H1 (cell line): Measurements from ENCODE around the gene SPRR3. TPM values are rescaled to one million over a fixed set of nuclear protein-coding genes. Genes with fewer than 3 reads are reported as not detected.

Experiments
- CTCF ChIA-PET: fragments of 300-600 bp; sonication (Branson Sonifier 250); formaldehyde crosslinking; loops from one replicate; lab custom pipeline; 2021; ENCODE audit not compliant: partially characterized antibody; lab: Charles Lee
- POLR2A ChIA-PET: fragments of 300-600 bp; sonication (Branson Sonifier 250); formaldehyde crosslinking; loops from one replicate; lab custom pipeline; 2021; ENCODE audit warnings: inconsistent platforms; ENCODE audit not compliant: partially characterized antibody; lab: Charles Lee
- DNase-seq, 2 experiments: peaks; one replicate each; pipeline versions ENCODE4 v3.0.0 to v3.0.0-alpha.2; 2010 to 2022; ENCODE audit warnings: low spot score in 2 of 2, low read depth in 1 of 2, mixed read lengths in 1 of 2
- FAIRE-seq: peaks from 2 replicates; lab custom pipeline; 2011; peaks lifted over from hg19 to GRCh38; lab: Jason Lieb, UNC
- H2AFZ ChIP-seq: 2 replicates; pipeline ENCODE4 v1.8.1; 2012; ENCODE audit warnings: low read length, inconsistent platforms
- H2AK5ac ChIP-seq: 2 replicates; pipeline ENCODE4 v1.6.1; 2013; ENCODE audit warnings: low read depth, low read length
- H2BK120ac ChIP-seq: replicated peaks from 2 replicates; pipeline ENCODE3; 2013; ENCODE audit warnings: low read depth, low read length, inconsistent platforms
- H2BK12ac ChIP-seq: 2 replicates; pipeline ENCODE4 v1.6.1; 2013; ENCODE audit warnings: low read depth, low read length
- H2BK15ac ChIP-seq: 2 replicates; pipeline ENCODE4 v1.6.1; 2013; ENCODE audit warnings: low read length
- H2BK20ac ChIP-seq: 2 replicates; pipeline ENCODE4 v1.6.1; 2013; ENCODE audit warnings: low read length
- H2BK5ac ChIP-seq: 2 replicates; pipeline ENCODE4 v1.6.1; 2013; ENCODE audit warnings: low read depth, low read length
- H3K14ac ChIP-seq: 2 replicates; pipeline ENCODE4 v1.6.1; 2013; ENCODE audit warnings: inconsistent platforms; ENCODE audit not compliant: insufficient read length
- H3K18ac ChIP-seq: 2 replicates; pipeline ENCODE4 v1.6.1; 2013; ENCODE audit warnings: low read length; ENCODE audit errors: extremely low read depth
- H3K23ac ChIP-seq: 2 replicates; pipeline ENCODE4 v1.6.1; 2013; ENCODE audit warnings: inconsistent platforms; ENCODE audit not compliant: insufficient read length
- H3K23me2 ChIP-seq: 2 replicates; pipeline ENCODE4 v1.6.1; 2013; ENCODE audit warnings: low read depth, low read length
- H3K27ac ChIP-seq: 2 replicates; pipeline ENCODE4 v1.6.1; 2011; ENCODE audit warnings: low read depth, low read length, inconsistent platforms
- H3K27me3 ChIP-seq, 4 experiments: replicated peaks in 1 of 4; 1 replicate in 1 of 4; 2 replicates in 3 of 4; pipeline versions ENCODE4 v1.6.1 to v1.8.1; 2011 to 2013; ENCODE audit warnings: low read length in 3 of 4, mild to moderate bottlenecking in 3 of 4, inconsistent platforms in 2 of 4, mixed read lengths in 2 of 4, moderate library complexity in 1 of 4; ENCODE audit not compliant: control insufficient read depth in 3 of 4, insufficient read depth in 3 of 4; ENCODE audit errors: extremely low read depth in 1 of 4
- H3K36me3 ChIP-seq, 4 experiments: 2 replicates each; pipeline versions ENCODE4 v1.6.1 to v1.8.1; 2011 to 2013; ENCODE audit warnings: mild to moderate bottlenecking in 4 of 4, low read length in 3 of 4, moderate library complexity in 2 of 4, control low read depth in 1 of 4, inconsistent platforms in 1 of 4; ENCODE audit not compliant: insufficient read depth in 4 of 4, control insufficient read depth in 2 of 4
- H3K4ac ChIP-seq: replicated peaks from 2 replicates; pipeline ENCODE3; 2013; ENCODE audit warnings: low read length, low read depth, mixed read lengths, inconsistent platforms; ENCODE audit not compliant: insufficient read length
- H3K4me1 ChIP-seq, 4 experiments: replicated peaks in 1 of 4; 1 replicate in 1 of 4; 2 replicates in 3 of 4; pipeline versions ENCODE4 v1.6.1 to v1.8.1; 2011 to 2013; ENCODE audit warnings: low read length in 3 of 4, inconsistent platforms in 2 of 4, mixed read lengths in 1 of 4; ENCODE audit not compliant: insufficient read depth in 4 of 4, control insufficient read depth in 3 of 4
- H3K4me2 ChIP-seq, 2 experiments: 2 replicates each; pipeline versions ENCODE4 v1.6.1 to v1.8.1; 2011 to 2013; ENCODE audit warnings: low read depth in 2 of 2, low read length in 2 of 2, control low read depth in 1 of 2, inconsistent platforms in 1 of 2, mild to moderate bottlenecking in 1 of 2; ENCODE audit not compliant: insufficient read depth in 1 of 2
- H3K4me3 ChIP-seq, 4 experiments: fragments of 200-600, 300-600 bp in 1 of 4; sonication (generic), shearing (Covaris generic), sonication (Bioruptor Twin) in 1 of 4; 2 replicates each; pipeline versions ENCODE4 v1.5.1 to v1.8.1; 2011 to 2016; ENCODE audit warnings: low read length in 4 of 4, low read depth in 3 of 4, control low read depth in 2 of 4, inconsistent platforms in 2 of 4, mild to moderate bottlenecking in 2 of 4, mixed read lengths in 1 of 4, moderate library complexity in 1 of 4; ENCODE audit not compliant: insufficient read depth in 2 of 4; ENCODE audit errors: extremely low read depth in 1 of 4
- H3K56ac ChIP-seq: replicated peaks from 2 replicates; pipeline ENCODE3; 2013; ENCODE audit warnings: low read depth, mild to moderate bottlenecking, mixed read lengths, low read length, inconsistent platforms; ENCODE audit not compliant: insufficient read length
- H3K79me1 ChIP-seq: 2 replicates; pipeline ENCODE4 v1.6.1; 2013; ENCODE audit warnings: low read depth, low read length, control low read depth
- H3K79me2 ChIP-seq, 2 experiments: 2 replicates each; pipeline versions ENCODE4 v1.6.1 to v1.8.1; 2012 to 2013; ENCODE audit warnings: low read length in 2 of 2, mild to moderate bottlenecking in 2 of 2, inconsistent platforms in 1 of 2; ENCODE audit not compliant: insufficient read depth in 2 of 2, control insufficient read depth in 1 of 2
- H3K9ac ChIP-seq, 4 experiments: replicated peaks in 1 of 4; 1 replicate in 1 of 4; 2 replicates in 3 of 4; pipeline versions ENCODE4 v1.6.1 to v1.8.1; 2011 to 2013; ENCODE audit warnings: low read depth in 3 of 4, low read length in 3 of 4, control low read depth in 2 of 4, mild to moderate bottlenecking in 2 of 4, moderate library complexity in 2 of 4, inconsistent platforms in 1 of 4; ENCODE audit errors: extremely low read depth in 1 of 4
- H3K9me3 ChIP-seq, 2 experiments: 2 replicates each; pipeline versions ENCODE4 v1.6.1 to v1.8.1; 2012 to 2013; ENCODE audit warnings: mild to moderate bottlenecking in 2 of 2, moderate library complexity in 2 of 2, control low read depth in 1 of 2, inconsistent platforms in 1 of 2, low read depth in 1 of 2, low read length in 1 of 2, mixed read lengths in 1 of 2; ENCODE audit not compliant: insufficient read depth in 2 of 2
- H4K20me1 ChIP-seq, 2 experiments: replicated peaks in 1 of 2; 2 replicates each; pipeline versions ENCODE3 to v1.8.1; 2011 to 2013; ENCODE audit warnings: inconsistent platforms in 2 of 2, low read length in 2 of 2, mild to moderate bottlenecking in 1 of 2; ENCODE audit not compliant: insufficient read depth in 2 of 2, control insufficient read depth in 1 of 2
- H4K5ac ChIP-seq: 2 replicates; pipeline ENCODE4 v1.6.1; 2013; ENCODE audit warnings: low read length, low read depth, mixed read lengths, inconsistent platforms; ENCODE audit not compliant: insufficient read length
- H4K8ac ChIP-seq: 2 replicates; pipeline ENCODE4 v1.8.0; 2013; ENCODE audit warnings: mild to moderate bottlenecking, moderate library complexity, low read length, inconsistent platforms; ENCODE audit not compliant: insufficient read depth; ENCODE audit errors: extremely low read depth
- H4K91ac ChIP-seq: replicated peaks from 2 replicates; pipeline ENCODE3; 2013; ENCODE audit warnings: low read length, mixed read lengths, inconsistent platforms; ENCODE audit not compliant: insufficient read length
- ASH2L ChIP-seq: fragments of 200-600, 300-600 bp; sonication (generic); IDR thresholded peaks from one replicate; pipeline ENCODE4 v1.7.1; 2017; ENCODE audit warnings: low read length
- CTCF ChIP-seq, 3 experiments: IDR thresholded peaks; 1 replicate in 2 of 3; 2 replicates in 1 of 3; pipeline versions ENCODE4 v1.5.1 to v1.6.1; 2011; ENCODE audit warnings: low read length in 3 of 3, mild to moderate bottlenecking in 3 of 3, inconsistent platforms in 2 of 3, low read depth in 1 of 3, moderate library complexity in 1 of 3; ENCODE audit not compliant: insufficient read depth in 1 of 3; ENCODE audit errors: control extremely low read depth in 1 of 3
- GTF2F1 ChIP-seq: IDR thresholded peaks from 2 replicates; pipeline ENCODE4 v1.6.1; 2012; ENCODE audit warnings: low read depth, low read length, improper control_type of control experiment, borderline replicate concordance
- JUN ChIP-seq: IDR thresholded peaks from 2 replicates; pipeline ENCODE4 v1.6.1; 2011; ENCODE audit warnings: low read depth, mild to moderate bottlenecking, improper control_type of control experiment, low read length
- KDM4A ChIP-seq: IDR thresholded peaks from one replicate; pipeline ENCODE4 v1.7.1; 2012; ENCODE audit warnings: low read depth, mild to moderate bottlenecking, moderate library complexity, low read length, inconsistent platforms; ENCODE audit not compliant: severe bottlenecking
- SAP30 ChIP-seq: fragments of 300-600 bp; sonication (generic); IDR thresholded peaks from 2 replicates; pipeline ENCODE4 v1.7.1; 2012; ENCODE audit warnings: low read length, moderate library complexity, mild to moderate bottlenecking, inconsistent platforms; ENCODE audit not compliant: insufficient read depth, insufficient replicate concordance
- SIRT6 ChIP-seq: IDR thresholded peaks from one replicate; pipeline ENCODE4 v1.7.1; 2012; ENCODE audit warnings: low read length, inconsistent platforms
- SUZ12 ChIP-seq: fragments of 200-600 bp; sonication (generic); IDR thresholded peaks from 2 replicates; pipeline ENCODE4 v1.6.1; 2012; ENCODE audit warnings: mild to moderate bottlenecking, inconsistent platforms, low read length, moderate library complexity, mixed read lengths
- TAF7 ChIP-seq: optimal IDR thresholded peaks from 2 replicates; pipeline ENCODE3; 2011; ENCODE audit warnings: low read depth, mild to moderate bottlenecking, inconsistent platforms, low read length, moderate library complexity, borderline replicate concordance
- WGBS, 2 experiments: shearing (Covaris generic) in 1 of 2; methylation state at CpG; one replicate each; pipeline versions ENCODE4 v1.1.6 to v1.1.7; 2013 to 2015; ENCODE audit warnings: low lambda C conversion rate in 2 of 2, mixed read lengths in 2 of 2, inconsistent platforms in 1 of 2, low coverage in 1 of 2, missing lambda C conversion rate in 1 of 2; ENCODE audit not compliant: insufficient replicate concordance in 2 of 2, insufficient coverage in 1 of 2, insufficient read length in 1 of 2; ENCODE audit errors: extremely low coverage in 1 of 2, missing lambda C conversion rate in 1 of 2; 5-methylcytosine and 5-hydroxymethylcytosine counted together
- long read RNA-seq, 2 experiments: library from RNA in 1 of 2; library from capped mRNA in 1 of 2; stranded (forward); transcript quantifications; one replicate each; pipeline ENCODE4 v2.0.0, GENCODE V29; 2021; ENCODE audit warnings: inconsistent platforms in 1 of 2
- polyA minus RNA-seq, 3 experiments: library from RNA; depleted of rRNA, polyadenylated mRNA; stranded (reverse); fragments of >200 nt; gene quantifications; 1 replicate in 2 of 3; 2 replicates in 1 of 3; pipeline ENCODE4 v1.2.3, GENCODE V29; 2011
- polyA plus RNA-seq, 7 experiments: library from polyadenylated mRNA; depleted of rRNA in 3 of 7; stranded (reverse) in 5 of 7; unstranded in 2 of 7; fragments of >200 nt in 5 of 7; fragments of 200-250 nt in 2 of 7; gene quantifications; 1 replicate in 5 of 7; 2 replicates in 1 of 7; 4 replicates in 1 of 7; pipeline versions ENCODE4 v1.2.1 to v1.2.3, GENCODE V29; 2011 to 2013; ENCODE audit warnings: missing spikeins in 2 of 7, mixed read lengths in 2 of 7
- total RNA-seq: library from RNA; stranded (reverse); fragmentation: NEBNext Ultra II Directional; extraction: Animal tissue kit (Norgen Biotek cat#: 25700); gene quantifications from 2 replicates; pipeline ENCODE4 v1.2.1, GENCODE V29; 2021

SPRR3 gene, protein sequence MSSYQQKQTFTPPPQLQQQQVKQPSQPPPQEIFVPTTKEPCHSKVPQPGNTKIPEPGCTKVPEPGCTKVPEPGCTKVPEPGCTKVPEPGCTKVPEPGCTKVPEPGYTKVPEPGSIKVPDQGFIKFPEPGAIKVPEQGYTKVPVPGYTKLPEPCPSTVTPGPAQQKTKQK
- not detected in 2 replicates for total RNA-seq
- not detected in 2 replicates for polyA plus RNA-seq (2011; rRNA removed)
- polyA plus RNA-seq (2011; cell fraction: cytosol; rRNA removed), result not detected
- polyA plus RNA-seq (2011; cell fraction: nucleus; rRNA removed), result not detected
- polyA plus RNA-seq (2012, experiment 1 of 2), result not detected in 4 replicates
- polyA plus RNA-seq (2012, experiment 2 of 2), result not detected
- not detected for polyA plus RNA-seq (2013, experiment 1 of 2)
- 0.06 TPM for polyA plus RNA-seq (2013, experiment 2 of 2)
- not detected in 2 replicates for polyA minus RNA-seq (2011; rRNA and poly(A)+ RNA removed)
- not detected for polyA minus RNA-seq (2011; cell fraction: cytosol; rRNA and poly(A)+ RNA removed)
- polyA minus RNA-seq (2011; cell fraction: nucleus; rRNA and poly(A)+ RNA removed), result not detected
- long read RNA-seq, experiment 1, result 0 reads
- long read RNA-seq, experiment 2, result 0 reads

DNA sequence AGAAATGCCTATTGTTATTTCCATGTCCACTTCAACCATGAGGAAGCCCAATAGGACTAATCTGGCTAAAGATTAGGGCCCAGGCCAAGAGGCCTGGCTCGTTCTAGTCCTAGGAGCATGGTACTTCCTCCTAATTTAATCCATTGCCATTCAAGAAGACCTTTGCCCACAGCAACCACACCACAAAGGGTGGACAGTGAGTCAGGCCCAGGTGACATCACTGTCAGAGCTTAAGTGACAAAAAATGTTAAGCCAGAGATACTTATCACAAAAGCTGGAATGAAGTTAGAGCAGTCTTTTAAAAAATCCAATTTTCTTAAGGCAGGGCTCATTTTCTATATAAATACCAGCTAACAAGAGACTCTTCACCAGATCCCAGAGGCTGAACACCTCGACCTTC is at the start of gene SPRR3:
SPRR3 (plus strand) TSS at position 368 of the 400 bp plus-strand sequence. CDS start 1,272 bp downstream, outside the sequence.
- H2AK5ac ChIP-seq, result no peak within 1 kb of the TSS
- H2BK5ac ChIP-seq, result no peak within 1 kb of the TSS
- no peak within 1 kb of the TSS for H2BK15ac ChIP-seq
- H3K4ac ChIP-seq, result no peak within 1 kb of the TSS
- ChIA-PET CTCF (interaction anchor here (1.2 to 2.7 kb wide), 3 partner anchors 10 to 191 kb away, joined by 3 to 7 read pairs (median 3); no protein-coding TSS in a partner anchor), POLR2A (no interaction called here)
- H3K9me3 ChIP-seq, result no peaks in the 10 kb centered on the region
- H3K56ac ChIP-seq, result no peak within 1 kb of the TSS
- no peak for TF ChIP-seq JUN
- no peak for TF ChIP-seq SAP30
- TF ChIP-seq ASH2L, result no peak
- TF ChIP-seq SIRT6, result no peak
- no peak for TF ChIP-seq KDM4A
- no peak for TF ChIP-seq GTF2F1
- TF ChIP-seq CTCF (IDR thresholded peaks at IDR 0.05; ENCODE audit: control extremely low read depth in 1 of 3, insufficient read depth in 1 of 3, low read depth in 1 of 3, low read length in 3 of 3), result no peak
- TF ChIP-seq TAF7, result no peak
- no peak for TF ChIP-seq SUZ12
- H3K27me3 ChIP-seq, result no peaks in the 10 kb centered on the region
- H2BK20ac ChIP-seq, result no peak within 1 kb of the TSS
- no peak within 1 kb of the TSS for H3K18ac ChIP-seq
- peaks cover 0 to 4% (median 2%) of the 10 kb centered on the region in 4 experiments; a peak in 1 of 7 replicates for H3K4me1 ChIP-seq
- no peak within 1 kb of the TSS for H2BK120ac ChIP-seq
- DNase-seq (no peak), FAIRE-seq (no peak)
- H3K14ac ChIP-seq, result no peak within 1 kb of the TSS
- H4K8ac ChIP-seq, result no peak within 1 kb of the TSS
- no peak within 1 kb of the TSS for H3K23ac ChIP-seq
- H4K91ac ChIP-seq, result no peak within 1 kb of the TSS
- no peak within 1 kb of the TSS for H3K9ac ChIP-seq
- no peaks in the 10 kb centered on the region for H4K20me1 ChIP-seq
- H3K27ac ChIP-seq, result no peak within 1 kb of the TSS
- 85% methylated on average over 2 of the region's 2 CpGs; no CpG with 5 or more reads in 1 of the 2 experiments for WGBS, 2 experiments
- H3K79me2 ChIP-seq, result no peaks in the 10 kb centered on the region
- no peak within 1 kb of the TSS for H3K4me2 ChIP-seq
- H3K36me3 ChIP-seq, result no peaks in the 10 kb centered on the region
- H3K4me3 ChIP-seq, result no peak within 1 kb of the TSS
- no peaks in the 10 kb centered on the region; the same call in 1 of the 2 replicates for H3K23me2 ChIP-seq
- H4K5ac ChIP-seq, result no peak within 1 kb of the TSS
- no peak within 1 kb of the TSS for H2AFZ ChIP-seq
- H2BK12ac ChIP-seq, result no peak within 1 kb of the TSS
- no peaks in the 10 kb centered on the region for H3K79me1 ChIP-seq
